Measurements from ENCODE around the gene VHLL.

DNA sequence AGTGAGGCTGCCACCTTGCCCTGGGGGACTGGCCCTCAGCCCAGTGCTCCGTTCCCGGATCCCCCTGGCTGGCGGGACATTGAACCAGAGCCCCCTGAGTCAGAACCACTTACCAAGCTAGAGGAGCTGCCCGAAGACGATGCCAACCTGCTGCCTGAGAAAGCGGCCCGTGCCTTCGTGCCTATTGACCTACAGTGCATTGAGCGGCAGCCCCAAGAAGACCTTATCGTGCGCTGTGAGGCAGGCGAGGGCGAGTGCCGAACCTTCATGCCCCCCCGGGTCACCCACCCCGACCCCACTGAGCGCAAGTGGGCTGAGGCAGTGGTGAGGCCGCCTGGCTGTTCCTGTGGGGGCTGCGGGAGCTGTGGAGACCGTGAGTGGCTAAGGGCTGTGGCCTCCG lies 13.7 kb downstream of the VHLL start:
- TF ChIP-seq POLR2A (IDR thresholded peaks at IDR 0.05) (no peak), CTCF (IDR thresholded peaks at IDR 0.05) (no peak), POLR2AphosphoS5 (IDR thresholded peaks at IDR 0.05) (no peak)
